Measurements from ENCODE around the gene PPP1R15A.

Gene PPP1R15A

GRCh38 chr19:48830088-48830487, 42.1 kb upstream of the PPP1R15A start:
- Histone ChIP-seq H3K9ac (ENCODE audit: low read depth, low read length) (no peak overlapping the region), H4K20me1 (ENCODE audit: insufficient read depth, low read length) (no peaks in the 10 kb centered on the region), H3K27me3 (ENCODE audit: insufficient read depth, low read length, poor library complexity) (no peaks in the 10 kb centered on the region), H3K79me2 (ENCODE audit: insufficient read depth, low read length) (no peaks in the 10 kb centered on the region), H3K4me1 (ENCODE audit: insufficient read depth, low read length) (no peaks in the 10 kb centered on the region; the same call in 1 of the 2 replicates), H2AFZ (ENCODE audit: low read depth, low read length) (no peak overlapping the region), H3K9me3 (ENCODE audit: insufficient read depth, low read length, severe bottlenecking) (no peaks in the 10 kb centered on the region), H3K27ac (ENCODE audit: low read length) (no peak overlapping the region), H3K4me2 (ENCODE audit: insufficient read depth, low read length) (no peak overlapping the region), H3K4me3 (ENCODE audit: low read depth in 1 of 2, low read length in 2 of 2) (no peak overlapping the region), H3K36me3 (ENCODE audit: insufficient read depth, low read length) (no peaks in the 10 kb centered on the region)
- TF ChIP-seq, protein P1, sequence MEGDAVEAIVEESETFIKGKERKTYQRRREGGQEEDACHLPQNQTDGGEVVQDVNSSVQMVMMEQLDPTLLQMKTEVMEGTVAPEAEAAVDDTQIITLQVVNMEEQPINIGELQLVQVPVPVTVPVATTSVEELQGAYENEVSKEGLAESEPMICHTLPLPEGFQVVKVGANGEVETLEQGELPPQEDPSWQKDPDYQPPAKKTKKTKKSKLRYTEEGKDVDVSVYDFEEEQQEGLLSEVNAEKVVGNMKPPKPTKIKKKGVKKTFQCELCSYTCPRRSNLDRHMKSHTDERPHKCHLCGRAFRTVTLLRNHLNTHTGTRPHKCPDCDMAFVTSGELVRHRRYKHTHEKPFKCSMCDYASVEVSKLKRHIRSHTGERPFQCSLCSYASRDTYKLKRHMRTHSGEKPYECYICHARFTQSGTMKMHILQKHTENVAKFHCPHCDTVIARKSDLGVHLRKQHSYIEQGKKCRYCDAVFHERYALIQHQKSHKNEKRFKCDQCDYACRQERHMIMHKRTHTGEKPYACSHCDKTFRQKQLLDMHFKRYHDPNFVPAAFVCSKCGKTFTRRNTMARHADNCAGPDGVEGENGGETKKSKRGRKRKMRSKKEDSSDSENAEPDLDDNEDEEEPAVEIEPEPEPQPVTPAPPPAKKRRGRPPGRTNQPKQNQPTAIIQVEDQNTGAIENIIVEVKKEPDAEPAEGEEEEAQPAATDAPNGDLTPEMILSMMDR (IDR thresholded peaks at IDR 0.05; ENCODE audit: borderline replicate concordance, extremely low read depth, low read length, poor library complexity, severe bottlenecking) = no peak
- TF ChIP-seq EZH2 (IDR thresholded peaks at IDR 0.05; ENCODE audit: borderline replicate concordance, low read depth, low read length, severe bottlenecking) = no peak
- ATAC-seq (ENCODE audit: insufficient read depth, low read depth) (no peak), DNase-seq (no peak)

DNA sequence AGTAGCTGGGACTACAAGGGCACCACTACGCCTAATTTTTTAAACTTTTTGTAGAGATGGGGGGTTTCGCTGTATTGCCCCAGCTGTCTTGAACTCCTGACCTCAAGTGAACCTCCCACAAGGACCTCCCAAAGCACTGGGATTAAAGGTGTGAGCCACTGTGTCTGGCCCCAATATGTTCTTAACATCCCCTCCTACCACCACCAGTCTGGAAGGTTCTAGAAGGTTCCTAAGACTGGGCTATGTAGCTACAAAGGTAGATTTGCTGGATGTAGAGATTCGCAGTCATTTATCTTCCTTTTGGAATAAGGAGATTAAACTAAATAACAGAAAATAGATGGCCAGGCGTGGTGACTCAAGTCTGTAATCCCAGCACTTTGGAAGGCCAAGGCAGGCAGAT, 41.3 kb upstream of the PPP1R15A start:
- Histone ChIP-seq H3K27ac (ENCODE audit: low read length) (no peak overlapping the region), H3K36me3 (ENCODE audit: insufficient read depth, low read length) (no peaks in the 10 kb centered on the region), H2AFZ (ENCODE audit: low read depth, low read length) (no peak overlapping the region), H3K9ac (ENCODE audit: low read depth, low read length) (no peak overlapping the region), H3K4me3 (ENCODE audit: low read depth in 1 of 2, low read length in 2 of 2) (no peak overlapping the region), H3K4me2 (ENCODE audit: insufficient read depth, low read length) (no peak overlapping the region), H3K4me1 (ENCODE audit: insufficient read depth, low read length) (peaks cover 9% of the 10 kb centered on the region), H3K79me2 (ENCODE audit: insufficient read depth, low read length) (no peaks in the 10 kb centered on the region), H3K9me3 (ENCODE audit: insufficient read depth, low read length, severe bottlenecking) (no peaks in the 10 kb centered on the region), H4K20me1 (ENCODE audit: insufficient read depth, low read length) (no peaks in the 10 kb centered on the region), H3K27me3 (ENCODE audit: insufficient read depth, low read length, poor library complexity) (no peaks in the 10 kb centered on the region)
- ATAC-seq (ENCODE audit: insufficient read depth, low read depth) (no peak), DNase-seq (no peak)
- TF ChIP-seq, protein P1 (IDR thresholded peaks at IDR 0.05; ENCODE audit: borderline replicate concordance, extremely low read depth, low read length, poor library complexity, severe bottlenecking) = no peak

GRCh38 chr19:48833049-48833448, 39.2 kb upstream of the PPP1R15A start:
- H3K79me2 ChIP-seq (ENCODE audit: insufficient read depth, low read length) = no peaks in the 10 kb centered on the region
- no peak for ATAC-seq (ENCODE audit: insufficient read depth, low read depth)
- no peak overlapping the region for H3K4me2 ChIP-seq (ENCODE audit: insufficient read depth, low read length)
- no peak overlapping the region for H3K27ac ChIP-seq (ENCODE audit: low read length)
- H3K9ac ChIP-seq (ENCODE audit: low read depth, low read length) = no peak overlapping the region
- no peak overlapping the region for H2AFZ ChIP-seq (ENCODE audit: low read depth, low read length)
- peaks cover 18% of the 10 kb centered on the region for H3K4me1 ChIP-seq (ENCODE audit: insufficient read depth, low read length)
- H3K9me3 ChIP-seq (ENCODE audit: insufficient read depth, low read length, severe bottlenecking) = no peaks in the 10 kb centered on the region
- H3K4me3 ChIP-seq (ENCODE audit: low read depth in 1 of 2, low read length in 2 of 2) = no peak overlapping the region
- no peak for DNase-seq
- no peaks in the 10 kb centered on the region for H3K36me3 ChIP-seq (ENCODE audit: insufficient read depth, low read length)
- TF ChIP-seq EZH2 (IDR thresholded peaks at IDR 0.05; ENCODE audit: borderline replicate concordance, low read depth, low read length, severe bottlenecking) = no peak
- TF ChIP-seq, protein P1 (IDR thresholded peaks at IDR 0.05; ENCODE audit: borderline replicate concordance, extremely low read depth, low read length, poor library complexity, severe bottlenecking) = no peak
- H3K27me3 ChIP-seq (ENCODE audit: insufficient read depth, low read length, poor library complexity) = no peaks in the 10 kb centered on the region
- H4K20me1 ChIP-seq (ENCODE audit: insufficient read depth, low read length) = no peaks in the 10 kb centered on the region

DNA sequence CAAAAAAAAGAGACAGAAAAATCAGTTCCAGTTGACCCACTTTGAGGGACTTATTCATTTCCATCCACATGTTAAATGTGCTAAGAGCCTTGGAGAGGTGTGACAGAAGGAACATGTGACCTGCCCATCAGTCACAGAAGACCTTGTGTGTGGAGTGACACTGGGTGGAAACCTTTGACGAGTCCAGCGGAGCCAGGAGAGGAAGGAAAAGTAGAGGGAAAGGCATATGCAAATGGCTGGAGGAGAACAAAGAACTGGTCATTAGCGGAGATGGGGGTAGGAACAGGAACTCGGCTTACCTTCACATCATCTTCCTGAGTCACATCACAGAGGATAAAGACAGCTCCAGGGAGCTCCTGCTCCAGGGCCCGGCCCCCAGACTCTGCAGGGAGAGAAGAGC, 38.2 kb upstream of the PPP1R15A start:
- no peak overlapping the region for H3K9ac ChIP-seq (ENCODE audit: low read depth, low read length)
- no peak for ATAC-seq (ENCODE audit: insufficient read depth, low read depth)
- DNase-seq = no peak
- peaks cover 18% of the 10 kb centered on the region for H3K4me1 ChIP-seq (ENCODE audit: insufficient read depth, low read length)
- no peak overlapping the region for H2AFZ ChIP-seq (ENCODE audit: low read depth, low read length)
- no peak overlapping the region for H3K4me3 ChIP-seq (ENCODE audit: low read depth in 1 of 2, low read length in 2 of 2)
- no peak overlapping the region for H3K27ac ChIP-seq (ENCODE audit: low read length)
- no peak overlapping the region for H3K4me2 ChIP-seq (ENCODE audit: insufficient read depth, low read length)
- H3K9me3 ChIP-seq (ENCODE audit: insufficient read depth, low read length, severe bottlenecking) = no peaks in the 10 kb centered on the region
- H3K79me2 ChIP-seq (ENCODE audit: insufficient read depth, low read length) = no peaks in the 10 kb centered on the region
- H4K20me1 ChIP-seq (ENCODE audit: insufficient read depth, low read length) = no peaks in the 10 kb centered on the region
- no peaks in the 10 kb centered on the region for H3K27me3 ChIP-seq (ENCODE audit: insufficient read depth, low read length, poor library complexity)
- no peak for TF ChIP-seq EZH2 (IDR thresholded peaks at IDR 0.05; ENCODE audit: borderline replicate concordance, low read depth, low read length, severe bottlenecking)
- TF ChIP-seq, protein P1 (IDR thresholded peaks at IDR 0.05; ENCODE audit: borderline replicate concordance, extremely low read depth, low read length, poor library complexity, severe bottlenecking) = no peak
- no peaks in the 10 kb centered on the region for H3K36me3 ChIP-seq (ENCODE audit: insufficient read depth, low read length)

All from DND-41 (cell line).